Glomerular endothelial cell (primary cell): ENCODE data around the gene CXCL16. TPM values are rescaled to one million over a fixed set of nuclear protein-coding genes. Genes with fewer than 3 reads are reported as not detected.

Experiments used
- DNase-seq: peaks from one replicate; pipeline ENCODE4 v3.0.0-alpha.2; 2011; ENCODE audit warnings: low read depth, low spot score; ENCODE audit errors: extremely low read depth
- total RNA-seq: library from RNA; depleted of rRNA; stranded (reverse); fragments of >200 nt; gene quantifications from 2 replicates; pipeline ENCODE4 v1.2.3, GENCODE V29; 2015

Gene CXCL16
- total RNA-seq, 1 donor from 2014 or later: 18.5 TPM

- DNase-seq: no peak
Measured at GRCh38 chr17:4753392-4753791, 13.7 kb upstream of the CXCL16 start.

GRCh38 chr17:4751932-4752331, 12.2 kb upstream of the CXCL16 start:
- no peak for DNase-seq

DNA sequence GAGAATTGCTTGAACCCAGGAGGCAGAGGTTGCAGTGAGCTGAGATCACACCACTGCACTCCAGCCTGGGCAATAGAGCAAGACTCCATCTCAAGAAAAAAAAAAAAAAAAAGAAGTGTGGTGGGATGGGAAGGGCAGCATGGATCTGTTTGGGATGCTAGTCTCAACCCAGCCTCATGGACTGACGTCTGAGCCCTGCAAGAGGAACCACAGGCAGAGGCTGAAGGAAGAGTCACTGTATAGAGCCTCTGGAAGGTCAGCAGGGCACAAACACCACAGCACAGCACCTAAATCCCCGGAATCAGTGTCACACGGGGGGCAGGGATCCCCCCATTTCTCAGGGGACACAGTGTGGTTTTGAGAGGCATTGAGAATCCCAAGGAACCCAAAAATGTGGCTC, 10.9 kb upstream of the CXCL16 start:
- no peak for DNase-seq

DNA sequence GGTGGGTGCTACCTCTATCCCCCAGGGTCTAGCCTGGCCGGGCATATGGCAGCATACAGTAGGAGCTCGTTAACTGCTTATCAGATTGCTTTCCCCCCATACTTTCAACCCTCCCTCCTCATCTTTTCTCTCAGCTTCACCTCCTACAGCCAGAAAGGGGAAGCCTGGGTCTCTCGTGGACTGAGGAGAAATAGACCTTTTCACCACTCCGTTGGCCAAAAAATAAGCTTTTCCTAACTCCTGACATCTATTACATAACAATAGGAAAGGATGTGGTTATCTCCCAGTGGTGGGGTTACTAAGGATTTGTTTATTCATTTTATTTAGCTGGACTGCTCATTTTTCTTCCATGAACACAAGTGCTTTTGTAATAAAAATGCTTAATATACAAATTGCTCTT, 9.0 kb upstream of the CXCL16 start:
- DNase-seq: no peak

DNA sequence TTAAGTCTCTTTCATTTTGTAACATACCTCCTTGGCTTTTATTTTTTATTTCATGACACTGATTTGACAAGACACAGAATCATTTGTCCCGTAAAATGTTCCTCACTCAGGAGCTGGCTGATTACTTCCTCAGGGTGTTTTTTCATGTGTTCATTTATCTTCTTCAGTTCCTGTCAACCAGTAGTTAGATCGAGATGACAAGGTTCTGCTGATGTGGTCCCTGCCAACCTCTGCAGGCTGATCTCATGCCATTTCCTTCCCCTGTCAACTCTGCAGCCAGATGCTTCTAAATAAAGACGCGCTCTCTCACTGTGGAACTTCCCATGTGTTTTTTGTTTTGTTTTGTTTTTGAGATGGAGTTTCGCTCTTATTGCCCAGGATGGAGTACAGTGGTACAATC, 8.1 kb upstream of the CXCL16 start:
- DNase-seq: no peak

GRCh38 chr17:4744999-4745969, 5.6 kb upstream of the CXCL16 start:
- no peak for DNase-seq

- DNase-seq: no peak
Measured at GRCh38 chr17:4743898-4744297, 4.2 kb upstream of the CXCL16 start.

- no peak for DNase-seq
Measured at GRCh38 chr17:4743216-4743615, 3.5 kb upstream of the CXCL16 start.

DNA sequence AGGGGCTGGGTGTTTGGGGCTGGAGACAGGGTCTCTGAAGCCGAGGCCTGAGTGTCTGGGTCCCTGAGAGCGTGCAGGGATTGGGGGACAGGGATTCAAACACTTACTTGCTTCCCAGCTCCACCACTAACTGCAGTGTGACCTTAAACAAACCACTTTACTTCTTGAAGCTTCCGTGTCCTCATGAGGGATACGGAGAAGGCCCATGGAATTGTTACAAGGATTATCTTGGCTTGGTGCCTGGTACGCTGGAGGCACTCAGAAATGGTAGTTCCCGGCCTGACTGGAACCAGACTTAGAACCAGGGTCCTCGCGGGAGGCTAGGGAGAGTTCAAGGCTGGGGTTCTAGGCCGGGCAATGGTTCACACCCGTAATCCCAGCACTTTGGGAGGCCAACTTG, 2.9 kb upstream of the CXCL16 start:
- DNase-seq: no peak

- DNase-seq: no peak
Measured at GRCh38 chr17:4742133-4742532, 2.4 kb upstream of the CXCL16 start.

GRCh38 chr17:4741544-4741943, 1.8 kb upstream of the CXCL16 start:
- no peak for DNase-seq

GRCh38 chr17:4740584-4740983, 856 bp upstream of the CXCL16 start:
- no peak for DNase-seq

DNA sequence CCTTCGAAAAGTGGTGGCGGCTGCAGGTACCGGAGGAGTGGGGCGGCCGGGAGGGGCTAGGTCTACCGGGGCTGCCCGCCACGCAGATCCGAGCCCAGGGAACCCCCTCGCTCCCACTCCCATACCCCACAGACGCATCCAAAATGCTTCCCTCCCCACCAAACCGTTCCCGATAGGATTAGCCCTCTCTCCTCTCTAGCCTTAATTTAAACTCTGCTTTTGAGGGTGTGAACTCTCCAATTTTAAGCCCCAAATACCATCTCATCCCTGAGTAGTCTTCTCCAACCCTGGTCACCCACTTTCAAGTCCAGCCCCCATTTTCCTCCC, 260 bp upstream of the CXCL16 start:
- DNase-seq: no peak

DNA sequence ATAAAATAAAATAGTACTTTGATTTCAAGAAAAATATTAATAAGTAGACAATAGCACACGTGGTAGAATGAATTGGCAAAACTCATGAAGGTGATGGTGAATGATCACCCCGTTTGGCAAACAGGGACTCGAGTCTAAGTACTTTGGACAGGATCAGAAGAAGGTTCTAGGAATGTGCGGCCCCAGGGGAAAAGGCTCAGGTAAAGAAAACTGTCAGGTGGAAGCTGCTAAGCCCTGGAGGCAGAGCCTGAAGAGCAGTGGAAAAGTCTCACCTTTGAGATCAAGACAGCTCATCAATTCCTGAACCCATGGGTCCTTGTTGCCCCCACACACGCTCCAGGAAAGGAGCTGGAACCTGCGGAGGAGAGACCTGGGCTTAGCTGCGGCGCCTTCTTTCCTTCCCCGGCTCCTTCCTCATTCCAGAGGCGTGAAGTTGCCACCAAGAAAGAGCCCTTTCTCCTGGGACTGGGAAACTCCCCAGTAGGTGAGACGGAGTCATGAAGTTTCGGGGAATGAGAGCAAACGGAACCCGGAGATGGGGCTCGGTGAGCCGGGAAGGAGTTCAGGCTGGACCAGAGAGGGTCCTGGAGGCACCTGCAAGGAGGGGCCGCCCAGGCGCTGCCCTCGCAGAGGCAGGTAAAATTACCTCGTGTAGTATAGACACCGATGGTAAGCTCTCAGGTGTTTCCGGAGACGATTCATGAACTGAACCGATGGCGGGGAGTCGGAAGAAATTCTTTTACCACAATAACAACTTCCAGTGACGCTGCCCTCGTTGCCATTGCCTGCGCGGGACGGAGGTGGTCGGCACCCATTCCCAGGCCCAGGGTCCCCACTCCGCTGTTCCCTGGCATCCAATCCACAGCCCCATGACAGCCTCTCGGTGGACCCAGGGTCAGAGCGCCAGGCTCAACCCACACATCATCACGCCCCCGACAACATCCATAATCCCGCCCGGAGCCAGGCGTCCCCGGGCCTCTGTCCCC, 1.3 kb downstream of the CXCL16 start:
- no peak for DNase-seq

GRCh38 chr17:4735876-4736651, 3.7 kb downstream of the CXCL16 start:
- DNase-seq: no peak

- DNase-seq: no peak
Measured at GRCh38 chr17:4734857-4735475, 4.8 kb downstream of the CXCL16 start.

- no peak for DNase-seq
Measured at GRCh38 chr17:4733073-4733531, 6.6 kb downstream of the CXCL16 start.

- DNase-seq: no peak
Measured at GRCh38 chr17:4728124-4728523, 11.6 kb downstream of the CXCL16 start.

- no peak for DNase-seq
Measured at GRCh38 chr17:4725646-4726310, 13.9 kb downstream of the CXCL16 start.

DNA sequence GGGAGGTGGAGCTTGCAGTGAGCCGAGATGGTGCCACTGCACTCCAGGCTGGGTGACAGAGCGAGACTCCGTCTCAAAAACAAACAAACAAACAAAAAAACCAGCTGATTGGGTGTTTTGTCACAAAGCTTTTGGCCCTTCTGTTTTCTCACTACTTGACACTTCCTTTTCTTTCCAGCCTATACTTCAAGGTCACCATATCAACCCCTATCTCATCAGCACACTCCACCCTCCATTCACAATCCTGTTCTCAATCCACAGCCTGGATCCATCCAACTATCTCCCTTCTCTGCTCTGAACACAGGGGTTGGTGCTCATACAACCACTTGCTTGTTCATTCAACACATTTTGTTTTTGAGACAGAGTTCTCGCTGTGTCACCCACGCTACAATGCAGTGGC, 15.1 kb downstream of the CXCL16 start:
- no peak for DNase-seq
